Measurements from ENCODE around the gene OBP2A.
"Not testable (repeated sequence)": the region's sequence is repeated elsewhere in the genome, so short reads cannot be mapped to it uniquely, and the experiment has no call there.

Gene OBP2A

DNA sequence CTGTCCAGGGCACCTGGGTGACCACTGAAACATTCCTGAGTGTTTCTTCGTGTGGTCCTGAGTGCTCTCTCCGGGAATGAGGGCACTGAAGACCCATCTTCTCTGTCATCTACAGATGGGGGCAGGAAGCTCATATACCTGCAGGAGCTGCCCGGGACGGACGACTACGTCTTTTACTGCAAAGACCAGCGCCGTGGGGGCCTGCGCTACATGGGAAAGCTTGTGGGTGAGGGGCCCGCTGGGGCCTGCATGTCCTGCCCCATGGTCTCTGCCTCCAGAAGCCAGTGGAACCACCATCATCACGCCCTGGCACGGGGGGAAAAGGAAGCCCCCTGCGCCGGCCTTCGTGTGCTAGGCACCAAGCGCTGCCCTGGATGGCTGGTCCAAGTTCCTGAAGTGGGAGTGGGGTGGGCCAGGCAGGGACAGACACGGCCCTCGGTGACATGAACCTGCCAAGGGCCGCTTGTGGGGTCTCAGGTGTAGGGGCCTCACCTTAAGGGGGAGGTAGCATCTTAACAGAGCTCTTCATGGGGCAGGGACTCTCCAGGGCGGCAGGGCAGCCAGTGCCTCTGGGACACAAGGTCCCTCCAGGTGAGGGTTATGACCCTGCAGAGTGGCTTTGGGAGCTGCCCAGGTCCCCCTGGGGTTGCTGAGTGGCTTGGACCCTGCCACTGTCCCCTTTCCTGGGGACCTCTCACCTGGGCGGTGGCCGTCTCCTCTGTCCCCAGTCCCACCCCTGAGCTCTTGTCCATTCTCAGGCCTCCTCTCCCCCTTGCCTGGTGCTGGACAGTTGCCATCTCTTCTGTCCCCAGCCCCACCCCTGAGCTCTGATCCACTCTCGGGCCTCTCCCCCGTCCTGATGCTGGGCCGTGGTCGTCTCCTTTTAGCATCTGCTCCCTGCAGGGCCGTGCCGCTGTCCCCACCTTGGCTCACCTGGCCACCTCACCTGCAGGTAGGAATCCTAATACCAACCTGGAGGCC lies 2.1 kb downstream of the OBP2A start:
- no peak for TF ChIP-seq GATA1 (IDR thresholded peaks at IDR 0.05; ENCODE audit: low read depth, low read length)
- TF ChIP-seq POLR2A (IDR thresholded peaks at IDR 0.05; ENCODE audit: low read length), result no peak

DNA sequence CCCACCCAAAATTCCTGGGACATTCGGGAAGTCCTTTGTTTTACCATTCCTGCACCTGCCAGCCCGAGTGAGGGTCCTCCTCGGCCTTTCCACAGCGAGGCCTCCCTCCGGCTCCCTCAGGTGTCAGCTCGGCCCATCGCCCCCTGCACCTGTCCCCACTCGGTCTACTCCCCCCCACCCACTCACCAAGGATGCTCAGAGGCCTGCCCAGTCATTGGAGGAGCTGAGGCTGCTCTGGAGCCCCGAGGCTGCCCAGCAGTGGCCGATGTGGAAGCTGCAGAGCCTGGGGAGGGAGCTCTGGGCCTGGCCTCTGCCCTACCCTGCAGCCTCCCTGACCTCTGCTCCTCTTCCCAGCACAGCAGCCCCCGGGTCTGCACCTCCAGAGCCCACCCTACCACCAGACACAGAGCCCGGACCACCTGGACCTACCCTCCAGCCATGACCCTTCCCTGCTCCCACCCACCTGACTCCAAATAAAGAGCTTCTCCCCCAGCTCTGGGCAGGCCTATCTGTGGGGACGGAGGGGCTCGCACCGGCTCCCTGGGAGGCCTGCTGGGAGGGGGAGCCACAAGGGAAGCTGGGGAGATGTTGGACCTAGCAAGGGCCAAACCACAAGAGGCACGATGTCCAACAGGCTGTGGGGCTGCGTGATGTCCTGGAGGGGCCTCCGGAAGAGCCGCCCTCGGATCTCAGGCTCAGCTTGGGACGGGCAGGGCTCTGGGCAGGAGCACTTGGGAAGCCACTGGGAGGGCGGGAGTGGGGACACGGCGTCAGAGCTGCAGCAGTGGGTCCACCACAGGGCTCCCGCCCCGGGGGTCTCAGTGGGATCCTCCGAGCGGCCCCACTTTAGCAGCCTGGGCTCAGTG lies 3.8 kb downstream of the OBP2A start:
- not testable (repeated sequence) for DNase-seq

More for the DNA sequence above, 2.1 kb downstream of the OBP2A start:
- no peak for DNase-seq

DNA sequence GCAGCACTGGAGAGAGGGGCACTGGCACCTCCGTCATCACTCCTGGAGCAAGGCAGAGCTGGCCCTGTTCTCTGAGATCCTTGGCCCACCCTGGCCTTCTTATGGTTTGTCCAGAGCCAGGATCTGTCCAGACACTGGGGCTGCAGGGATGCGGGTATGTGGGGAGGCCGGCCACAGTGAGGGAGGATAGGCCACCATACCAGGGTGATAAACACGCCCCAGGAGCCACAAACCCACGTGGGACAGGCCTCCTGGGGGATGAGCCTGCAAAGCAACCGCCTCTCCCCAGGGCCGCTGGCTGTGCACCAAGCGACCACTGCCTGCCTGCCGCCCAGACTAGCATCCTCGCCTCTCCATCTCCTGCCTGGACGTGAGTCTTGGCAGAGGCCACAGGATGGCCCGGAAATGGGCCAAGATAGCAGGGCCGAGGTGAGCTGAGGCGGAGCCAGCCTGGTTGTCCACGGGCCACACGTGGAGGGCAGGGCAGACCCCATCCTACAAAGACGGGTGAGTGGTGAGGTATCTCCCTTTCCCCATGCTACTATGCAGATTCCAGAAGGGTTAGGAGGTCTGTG lies 4.5 kb downstream of the OBP2A start:
- no peak for DNase-seq
- TF ChIP-seq POLR2A (IDR thresholded peaks at IDR 0.05; ENCODE audit: low read length) (no peak), GATA1 (IDR thresholded peaks at IDR 0.05; ENCODE audit: low read depth, low read length) (no peak)

DNA sequence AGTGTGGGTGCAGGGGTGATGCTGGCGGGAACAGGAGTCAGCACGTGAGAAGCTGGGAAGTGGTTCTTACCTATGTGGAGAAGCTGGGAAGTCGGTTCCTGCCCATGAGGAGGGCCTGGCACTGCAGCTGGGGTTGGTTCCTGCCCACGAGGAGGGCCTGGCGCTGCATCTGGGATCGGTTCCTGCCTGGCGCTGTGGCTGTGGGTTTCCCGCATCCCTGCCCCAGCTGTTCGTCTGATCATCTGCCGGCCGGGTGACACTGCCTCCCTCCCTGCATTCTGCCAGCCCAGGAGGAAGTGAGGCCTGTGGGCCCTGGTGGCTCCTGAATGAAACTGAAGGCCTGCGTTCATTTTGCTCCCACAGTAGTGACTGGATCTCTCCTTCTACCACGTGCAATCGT lies 5.1 kb downstream of the OBP2A start:
- no peak for DNase-seq

DNA sequence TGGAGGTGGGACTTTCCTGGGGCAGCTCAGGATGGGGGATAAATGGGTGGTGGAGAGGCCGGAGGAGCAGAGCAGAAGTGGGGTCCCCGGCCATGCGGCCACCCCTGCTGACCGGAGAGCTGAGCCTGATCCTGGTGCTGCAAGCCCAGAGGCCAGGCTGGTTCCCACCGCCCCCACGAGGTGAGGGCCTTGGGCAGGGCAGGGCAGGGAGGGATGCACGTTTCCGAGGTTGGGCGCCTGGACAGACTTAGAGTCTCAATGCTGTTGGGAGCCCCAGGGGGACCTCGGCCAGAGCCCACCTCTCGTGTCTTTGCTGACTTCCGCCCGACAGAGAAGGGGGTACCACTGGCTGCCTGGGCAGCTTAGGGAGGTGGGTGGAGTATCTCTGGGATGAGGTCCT lies 5.5 kb downstream of the OBP2A start:
- no peak for DNase-seq
- TF ChIP-seq POLR2A (IDR thresholded peaks at IDR 0.05; ENCODE audit: low read length), result no peak
- TF ChIP-seq GATA1 (IDR thresholded peaks at IDR 0.05; ENCODE audit: low read depth, low read length), result no peak

More for the DNA sequence above, 5.1 kb downstream of the OBP2A start:
- TF ChIP-seq GATA1 (IDR thresholded peaks at IDR 0.05; ENCODE audit: low read depth, low read length) (no peak), POLR2A (IDR thresholded peaks at IDR 0.05; ENCODE audit: low read length) (no peak)

DNA sequence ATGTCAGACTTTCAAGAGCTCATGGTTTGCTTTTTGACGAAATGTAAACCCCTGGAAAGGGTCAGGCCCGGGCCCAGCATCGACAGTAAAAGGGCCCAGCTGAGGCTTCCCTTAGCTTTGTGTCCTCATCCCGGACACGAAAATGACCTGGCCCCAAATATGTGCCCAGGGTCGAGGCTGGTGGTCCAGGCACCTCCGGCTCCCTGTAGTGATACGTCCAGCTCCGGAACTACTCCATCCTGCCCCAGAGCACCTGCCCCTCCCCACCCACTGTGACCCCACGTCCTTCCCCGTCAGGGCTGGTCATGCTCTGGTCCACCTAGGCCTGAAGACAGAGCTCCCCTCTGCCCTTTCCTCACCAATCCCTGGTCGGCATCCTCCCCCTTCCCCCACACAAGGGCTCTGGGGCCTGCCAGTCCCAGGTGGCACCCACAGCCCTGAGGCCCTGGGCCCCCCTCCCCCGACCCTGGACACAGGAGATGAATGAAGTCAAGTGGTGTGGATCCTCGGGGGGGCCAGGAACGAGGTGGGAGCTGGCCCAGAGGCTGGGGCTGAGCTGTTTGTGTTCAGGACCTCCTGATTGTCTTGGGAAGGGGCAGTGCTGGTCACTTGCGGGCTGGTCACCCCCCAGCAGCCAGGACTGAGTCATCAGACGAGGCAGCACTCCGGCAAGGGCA lies 6.2 kb downstream of the OBP2A start:
- TF ChIP-seq GATA1 (IDR thresholded peaks at IDR 0.05; ENCODE audit: low read depth, low read length) (no peak), POLR2A (IDR thresholded peaks at IDR 0.05; ENCODE audit: low read length) (no peak)
- no peak for DNase-seq

DNA sequence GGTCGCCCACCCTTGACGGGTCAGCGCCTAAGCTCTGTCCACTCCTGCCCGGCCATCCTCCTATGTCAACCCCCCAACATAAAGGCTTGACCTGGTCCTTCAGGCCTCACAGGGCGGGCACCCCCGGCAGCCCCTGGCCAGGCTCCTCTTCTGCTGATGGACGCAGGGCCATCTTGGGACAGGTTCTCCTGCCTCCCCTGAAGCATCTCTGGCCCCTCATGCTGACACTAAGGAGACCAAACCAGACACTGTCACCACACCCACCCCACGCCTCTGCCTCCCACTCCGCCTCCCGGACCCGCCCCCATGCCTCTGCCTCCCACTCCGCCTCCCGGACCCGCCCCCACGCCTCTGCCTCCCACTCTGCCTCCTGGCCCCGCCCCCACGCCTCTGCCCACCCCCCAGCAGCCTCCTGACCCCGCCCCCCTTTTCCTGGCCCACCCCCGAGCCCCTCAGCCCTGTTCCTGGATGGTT lies 6.8 kb downstream of the OBP2A start:
- TF ChIP-seq POLR2A (IDR thresholded peaks at IDR 0.05; ENCODE audit: low read length) (no peak), GATA1 (IDR thresholded peaks at IDR 0.05; ENCODE audit: low read depth, low read length) (no peak)
- DNase-seq, result no peak

DNA sequence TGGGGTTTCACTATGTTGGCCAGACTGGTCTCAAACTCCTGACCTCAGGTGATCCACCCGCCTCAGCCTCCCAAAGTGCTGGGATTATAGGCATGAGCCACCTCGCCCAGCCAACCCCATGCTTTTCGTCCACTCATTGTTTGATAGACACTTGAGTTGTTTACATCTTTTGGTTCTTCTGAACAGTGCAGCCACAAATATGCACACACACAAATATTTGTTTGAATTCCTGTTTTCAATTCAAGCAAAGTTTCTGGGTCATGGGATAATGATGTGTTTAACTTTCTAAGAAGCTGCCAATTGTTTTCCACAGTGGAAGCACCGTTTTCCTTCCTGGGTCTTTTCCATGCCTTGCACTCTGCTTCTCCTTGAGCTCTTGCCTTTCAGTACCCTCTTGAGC lies 8.8 kb downstream of the OBP2A start:
- no peak for TF ChIP-seq POLR2A (IDR thresholded peaks at IDR 0.05; ENCODE audit: low read length)
- TF ChIP-seq GATA1 (IDR thresholded peaks at IDR 0.05; ENCODE audit: low read depth, low read length), result no peak
- no peak for DNase-seq

DNA sequence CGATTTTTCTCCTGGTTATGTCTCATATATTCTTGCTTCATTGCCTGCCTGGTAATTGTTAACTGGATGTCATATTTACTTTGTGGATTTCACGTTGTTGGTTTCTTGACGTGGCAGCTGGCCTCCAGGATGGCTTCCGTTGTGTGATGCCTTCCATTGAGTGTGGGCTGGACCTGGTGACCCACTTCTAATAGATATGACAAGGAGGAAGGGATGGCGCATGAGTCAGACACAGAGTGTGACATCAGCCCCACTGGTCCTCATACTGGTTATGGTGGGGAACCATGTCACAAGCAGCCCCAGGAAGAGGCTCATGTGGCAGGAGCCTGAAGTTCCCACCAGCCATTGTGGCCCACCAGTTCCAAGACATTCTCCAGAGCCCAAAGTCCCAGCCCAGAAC lies 9.3 kb downstream of the OBP2A start:
- TF ChIP-seq GATA1 (IDR thresholded peaks at IDR 0.05; ENCODE audit: low read depth, low read length), result no peak
- no peak for TF ChIP-seq POLR2A (IDR thresholded peaks at IDR 0.05; ENCODE audit: low read length)

DNA sequence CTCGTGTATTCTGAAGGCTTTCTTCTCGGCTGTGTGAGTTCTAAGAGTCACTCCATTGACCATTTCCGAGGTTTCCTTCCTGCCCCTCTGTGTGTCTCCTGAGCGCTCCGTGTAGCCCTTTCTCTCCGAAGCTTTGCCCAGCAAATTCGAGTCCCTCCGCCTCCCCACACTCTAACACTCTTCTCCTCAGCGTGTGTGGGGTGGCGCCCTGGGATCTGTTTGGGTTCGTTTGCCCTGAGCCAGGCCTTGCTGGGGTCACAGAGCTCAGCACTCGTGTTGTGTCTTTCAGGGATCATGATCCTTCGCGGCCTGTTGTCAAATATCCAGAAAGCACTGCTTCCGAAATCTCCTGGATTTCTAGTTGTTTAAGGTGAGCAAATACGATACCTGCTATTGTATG lies 10.0 kb downstream of the OBP2A start:
- DNase-seq, result no peak
- TF ChIP-seq POLR2A (IDR thresholded peaks at IDR 0.05; ENCODE audit: low read length) (no peak), GATA1 (IDR thresholded peaks at IDR 0.05; ENCODE audit: low read depth, low read length) (no peak)

More for the DNA sequence above, 9.3 kb downstream of the OBP2A start:
- no peak for DNase-seq

DNA sequence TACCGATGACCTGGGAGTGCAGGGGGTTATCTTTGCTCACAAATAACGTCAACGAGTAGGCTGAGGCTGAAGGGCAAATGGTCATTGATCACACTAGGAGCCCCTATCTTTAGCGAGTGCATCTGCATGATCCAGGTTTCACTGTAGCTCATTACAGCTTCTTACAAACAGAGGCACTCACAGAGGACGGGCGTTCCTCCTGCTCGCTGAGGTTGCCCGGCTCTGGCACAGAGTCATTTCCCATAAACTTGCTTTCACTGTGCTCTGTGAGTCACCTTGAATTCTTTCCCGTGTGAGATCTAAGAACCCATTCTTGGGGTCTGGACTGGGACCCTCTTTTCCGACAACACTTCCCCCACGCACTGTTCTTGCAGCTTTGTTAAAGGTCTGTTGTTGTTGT lies 13.7 kb downstream of the OBP2A start:
- no peak for DNase-seq
- TF ChIP-seq GATA1 (IDR thresholded peaks at IDR 0.05; ENCODE audit: low read depth, low read length) (no peak), POLR2A (IDR thresholded peaks at IDR 0.05; ENCODE audit: low read length) (no peak)

DNA sequence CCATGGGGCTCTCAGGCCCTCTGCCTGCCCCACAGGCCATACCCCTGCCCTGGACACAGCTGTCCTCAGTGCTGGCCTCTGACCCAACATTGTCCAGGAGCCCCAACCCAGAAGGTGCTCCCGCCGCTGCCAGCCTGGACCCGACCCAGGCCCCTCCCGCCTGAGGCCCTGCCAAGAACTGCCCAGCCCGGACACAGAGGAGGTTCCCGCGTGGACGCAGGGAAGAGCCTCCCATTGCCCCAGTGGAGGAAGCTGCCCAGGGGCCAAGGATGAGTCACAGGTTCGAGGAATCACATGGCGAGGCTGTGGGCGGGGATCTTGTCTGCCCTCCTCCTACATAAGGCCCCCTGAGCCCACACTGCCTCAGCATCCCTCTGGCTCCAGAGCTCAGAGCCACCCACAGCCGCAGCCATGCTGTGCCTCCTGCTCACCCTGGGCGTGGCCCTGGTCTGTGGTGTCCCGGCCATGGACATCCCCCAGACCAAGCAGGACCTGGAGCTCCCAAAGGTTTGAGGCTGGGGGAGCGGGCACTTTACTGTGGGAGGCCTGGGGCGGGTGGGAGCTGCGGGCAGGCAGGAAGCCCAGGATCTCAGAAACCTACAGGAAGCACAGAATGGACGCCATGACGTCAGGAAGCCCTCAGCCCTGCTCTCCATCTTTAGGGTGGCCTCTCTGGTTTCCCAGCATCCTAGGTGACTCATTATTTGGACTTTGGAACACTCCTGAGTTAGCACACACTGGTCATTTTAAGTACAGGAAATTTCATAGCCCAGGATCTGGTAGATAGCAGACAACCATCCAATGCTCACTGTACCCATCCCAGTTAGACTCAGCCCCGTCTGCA lies 15.7 kb downstream of the OBP2A start, which contains the start of gene PAEP:
TSS of gene PAEP (plus strand) at position 366 of the 844 bp plus-strand sequence.
- no peak for DNase-seq
- no peak for TF ChIP-seq POLR2A (IDR thresholded peaks at IDR 0.05; ENCODE audit: low read length)
- TF ChIP-seq GATA1 (IDR thresholded peaks at IDR 0.05; ENCODE audit: low read depth, low read length), result no peak

Measured in erythroblast (primary cell).